Measurements from ENCODE around the gene CDR2.
A peak's percentile ranks its signal among the peaks of the same experiment; 100 is the strongest.

CDR2 gene

GRCh38 chr16:22374311-22375116 lies at the start of gene CDR2:
Gene CDR2, minus strand, starts transcription at chr16:22374619. Its CDS starts 310 bp downstream, at chr16:22374309.
- DNase-seq (ENCODE audit: low read depth): peak; percentile 97

GRCh38 chr16:22423716-22424115 lies 49.3 kb upstream of the CDR2 start:
- DNase-seq (ENCODE audit: low read depth): no peak

- DNase-seq (ENCODE audit: low read depth): no peak
These were observed 46.7 kb upstream of the CDR2 start for GRCh38 chr16:22421136-22421535.

- no peak for DNase-seq (ENCODE audit: low read depth)
These were observed 46.3 kb upstream of the CDR2 start for GRCh38 chr16:22420606-22421135.

- DNase-seq (ENCODE audit: low read depth): no peak
These were observed 45.5 kb upstream of the CDR2 start for GRCh38 chr16:22419908-22420307.

- no peak for DNase-seq (ENCODE audit: low read depth)
These were observed 44.4 kb upstream of the CDR2 start for GRCh38 chr16:22418826-22419225.

- peak; percentile 15 for DNase-seq (ENCODE audit: low read depth)
These were observed 43.4 kb upstream of the CDR2 start for GRCh38 chr16:22417798-22418197.

GRCh38 chr16:22417019-22417418 lies 42.6 kb upstream of the CDR2 start:
- no peak for DNase-seq (ENCODE audit: low read depth)

- no peak for DNase-seq (ENCODE audit: low read depth)
These were observed 39.4 kb upstream of the CDR2 start for GRCh38 chr16:22413819-22414218.

GRCh38 chr16:22407486-22407885 lies 33.1 kb upstream of the CDR2 start:
- no peak for DNase-seq (ENCODE audit: low read depth)

GRCh38 chr16:22402191-22402590 lies 27.8 kb upstream of the CDR2 start:
- DNase-seq (ENCODE audit: low read depth): peak; percentile 67

GRCh38 chr16:22400900-22401299 lies 26.5 kb upstream of the CDR2 start:
- DNase-seq (ENCODE audit: low read depth): no peak

- no peak for DNase-seq (ENCODE audit: low read depth)
These were observed 23.5 kb upstream of the CDR2 start for GRCh38 chr16:22397931-22398330.

GRCh38 chr16:22397464-22397863 lies 23.0 kb upstream of the CDR2 start:
- peak; percentile 98 for DNase-seq (ENCODE audit: low read depth)

- no peak for DNase-seq (ENCODE audit: low read depth)
These were observed 21.5 kb upstream of the CDR2 start for GRCh38 chr16:22395960-22396359.

GRCh38 chr16:22394121-22394520 lies 19.7 kb upstream of the CDR2 start:
- no peak for DNase-seq (ENCODE audit: low read depth)

GRCh38 chr16:22388101-22388644 lies 13.8 kb upstream of the CDR2 start:
- DNase-seq (ENCODE audit: low read depth): no peak

- DNase-seq (ENCODE audit: low read depth): peak; percentile 97
These were observed 12.6 kb upstream of the CDR2 start for GRCh38 chr16:22386976-22387375.

GRCh38 chr16:22385196-22385595 lies 10.8 kb upstream of the CDR2 start:
- DNase-seq (ENCODE audit: low read depth): peak; percentile 28

GRCh38 chr16:22383827-22384226 lies 9.4 kb upstream of the CDR2 start:
- no peak for DNase-seq (ENCODE audit: low read depth)

GRCh38 chr16:22381392-22381791 lies 7.0 kb upstream of the CDR2 start:
- DNase-seq (ENCODE audit: low read depth): no peak

GRCh38 chr16:22380529-22380928 lies 6.1 kb upstream of the CDR2 start:
- peak; percentile 57 for DNase-seq (ENCODE audit: low read depth)

- DNase-seq (ENCODE audit: low read depth): no peak
These were observed 5.2 kb upstream of the CDR2 start for GRCh38 chr16:22379656-22380055.

Measured in EH (cell line).